CD4-positive, alpha-beta T cell treated with Interleukin-15 for 1 hour (primary cell): ENCODE data around the gene ATP1A1.
A peak's percentile ranks its signal among the peaks of the same experiment; 100 is the strongest.

Experiments
- DNase-seq: peaks from one replicate; pipeline ENCODE4 v3.0.0-alpha.2; 2020

ATP1A1 gene

DNA sequence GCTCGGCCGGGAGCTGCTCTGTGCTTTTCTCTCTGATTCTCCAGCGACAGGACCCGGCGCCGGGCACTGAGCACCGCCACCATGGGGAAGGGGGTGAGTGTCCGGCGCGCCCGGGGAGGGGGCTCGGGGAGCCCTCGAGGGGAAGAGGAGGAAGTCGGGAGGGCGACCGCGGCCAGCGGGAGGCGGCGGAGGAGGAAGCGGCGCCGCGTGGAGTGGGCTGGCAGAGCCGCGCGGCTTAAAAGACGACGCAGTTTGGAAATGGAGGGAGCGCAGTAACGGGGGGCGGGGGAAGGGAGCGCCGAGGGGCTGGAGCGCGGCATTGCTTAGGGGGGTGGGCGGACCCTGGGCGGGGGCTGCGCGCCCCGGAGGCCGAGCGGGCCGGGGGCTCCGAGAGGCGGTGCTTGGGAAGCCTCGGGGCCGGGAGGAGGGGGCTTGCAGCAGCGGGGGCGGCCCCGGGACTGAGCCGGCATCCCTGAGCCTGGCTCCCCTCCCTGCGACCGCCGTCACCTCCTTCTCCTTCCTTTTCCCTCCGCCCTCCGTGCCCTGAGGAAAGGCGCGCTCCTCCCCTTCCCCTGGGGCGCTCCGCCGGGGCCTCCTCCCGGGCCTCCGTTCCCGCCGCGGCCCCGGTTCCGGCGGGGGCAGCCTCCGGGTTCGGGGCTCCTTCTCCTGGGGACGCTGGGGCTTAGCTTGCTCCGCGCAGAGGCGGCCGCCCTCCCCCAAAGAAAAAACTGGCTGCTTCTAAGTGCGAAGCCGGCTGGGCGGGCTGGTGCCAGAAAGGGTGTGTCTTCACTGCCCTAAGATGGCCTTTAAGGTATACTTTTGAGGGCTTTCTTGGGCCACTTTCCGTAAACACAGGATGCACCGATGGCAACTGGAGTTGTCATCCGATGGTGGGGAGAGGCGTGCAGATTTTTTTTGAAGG lies 648 bp downstream of the ATP1A1 start:
- peak; percentile 57 for DNase-seq

DNA sequence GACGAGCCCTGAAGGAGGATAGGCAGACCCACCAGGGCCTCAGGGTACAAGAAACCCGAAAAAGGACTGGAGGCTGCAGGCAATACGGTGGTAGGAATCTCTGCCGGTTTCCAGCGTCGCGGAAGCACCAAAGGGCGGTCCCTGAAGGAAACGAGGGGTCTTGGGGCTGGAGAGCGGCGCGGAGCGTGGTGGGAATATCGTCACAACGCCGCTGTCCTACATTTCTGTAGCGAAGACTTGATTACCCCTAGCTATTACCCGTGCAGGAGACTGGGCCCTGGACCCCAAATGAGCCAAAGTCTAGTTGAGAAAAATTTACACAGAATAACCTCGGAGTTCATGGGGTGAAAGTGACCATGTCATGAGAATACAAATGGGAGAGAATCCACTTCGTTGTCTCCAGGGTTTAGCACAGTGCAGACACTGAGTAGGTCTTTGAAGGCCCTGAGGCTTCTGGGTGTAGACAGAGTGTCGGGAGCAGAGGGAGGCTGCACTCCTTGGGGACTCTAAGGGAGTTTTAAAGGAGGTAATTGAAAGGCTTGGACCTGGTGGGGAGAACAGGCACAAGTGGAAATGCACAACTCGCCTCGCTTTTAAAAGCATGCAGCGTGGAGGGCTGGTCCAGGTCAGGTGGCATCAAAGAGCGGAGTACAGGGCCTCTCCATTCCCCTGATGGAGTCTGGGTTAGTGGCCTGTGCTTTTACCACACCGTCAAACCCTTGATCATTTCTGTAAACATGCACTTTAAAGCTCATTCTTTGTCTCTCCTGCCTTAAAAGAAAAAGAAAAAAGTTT lies 1.5 kb downstream of the ATP1A1 start:
- peak; percentile 27 for DNase-seq

- DNase-seq = no peak
These were observed 2.3 kb downstream of the ATP1A1 start for GRCh38 chr1:116375148-116375886.

DNA sequence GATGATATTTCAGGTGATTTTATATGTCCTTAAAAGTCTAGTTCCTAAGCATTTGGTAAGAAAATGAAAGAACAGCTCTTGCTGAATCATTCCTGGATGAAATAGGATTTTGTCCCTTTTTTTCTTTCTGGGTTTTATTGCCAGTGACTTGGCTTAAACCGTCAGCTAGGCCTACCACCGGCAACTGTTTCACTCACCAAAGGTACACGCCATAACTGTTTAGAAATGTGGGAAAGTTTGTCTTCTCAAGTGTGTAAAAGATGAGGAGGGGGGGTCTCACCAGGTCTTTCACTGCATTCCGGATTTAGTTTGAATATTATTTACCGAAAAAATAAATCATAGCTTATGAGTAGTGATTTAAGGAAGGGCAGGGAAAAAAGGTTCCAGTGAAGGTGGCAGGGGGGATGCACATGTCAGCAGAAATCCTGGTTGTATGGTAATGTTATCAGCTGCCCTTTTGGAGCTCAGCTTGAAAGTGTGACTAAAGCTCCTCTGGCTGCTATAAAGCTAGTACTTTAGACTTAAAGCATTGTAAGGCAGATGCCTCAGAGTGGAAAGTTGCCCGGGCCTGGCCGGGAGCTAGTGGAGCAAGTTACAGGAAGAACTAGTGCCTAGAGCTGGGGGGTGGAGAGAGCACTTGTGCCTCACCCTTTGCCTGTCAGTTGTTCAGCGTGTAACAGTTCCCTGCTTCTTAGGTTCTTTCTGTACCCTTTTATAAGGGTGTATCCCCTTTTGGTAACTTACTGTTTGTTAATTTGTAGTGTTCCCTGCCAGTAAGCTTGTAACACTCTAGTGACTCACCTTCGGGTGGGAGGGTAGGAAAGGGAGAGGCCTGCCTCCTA lies 3.1 kb downstream of the ATP1A1 start:
- peak; percentile 34 for DNase-seq

DNA sequence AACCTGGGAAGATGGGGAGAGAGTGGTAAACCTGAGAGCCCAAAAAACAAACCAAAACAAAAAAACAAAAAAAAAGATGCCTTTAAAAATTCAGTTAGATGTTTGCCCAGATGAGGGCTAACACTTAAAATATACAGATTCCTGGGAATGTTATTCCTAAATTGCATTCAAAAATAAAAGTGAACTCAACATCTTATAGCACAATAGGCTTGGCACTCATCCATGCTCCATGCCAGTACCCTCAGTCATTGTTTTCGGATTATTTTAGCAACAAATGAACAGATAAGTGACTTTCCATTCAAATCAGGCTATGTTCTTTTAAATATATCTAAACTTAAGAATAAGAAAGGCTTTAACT lies 3.7 kb downstream of the ATP1A1 start:
- DNase-seq = no peak

- DNase-seq = no peak
These were observed 4.8 kb downstream of the ATP1A1 start for GRCh38 chr1:116377541-116378529.

DNA sequence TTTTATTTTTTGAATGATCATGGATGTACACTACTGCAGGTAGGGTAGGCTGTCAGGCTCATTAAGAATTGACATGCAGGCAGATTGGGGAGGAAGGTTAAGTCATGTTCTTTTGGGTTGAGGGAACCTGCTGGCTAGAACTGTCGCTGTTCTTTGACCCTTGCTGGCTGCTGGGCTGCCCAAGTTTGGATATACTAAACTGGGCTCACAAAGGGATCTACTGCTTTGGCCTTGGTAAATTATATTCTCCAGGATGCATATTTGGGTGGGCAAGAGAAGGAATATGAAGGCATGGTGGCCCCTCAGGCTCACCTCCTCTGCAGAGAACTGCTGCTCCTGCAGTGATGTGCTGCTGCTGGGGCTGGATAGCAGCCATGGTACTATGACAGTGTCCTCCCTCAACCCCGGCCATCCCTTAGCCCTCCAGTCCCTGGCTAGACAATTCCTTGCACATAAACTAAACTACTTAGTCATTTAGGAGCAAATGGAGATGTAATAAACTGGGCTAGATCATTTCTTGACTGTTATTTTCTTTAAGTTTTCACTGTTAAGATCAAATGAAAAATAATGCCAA lies 6.1 kb downstream of the ATP1A1 start:
- DNase-seq = no peak

GRCh38 chr1:116379674-116380498 lies 6.8 kb downstream of the ATP1A1 start:
- DNase-seq = no peak

DNA sequence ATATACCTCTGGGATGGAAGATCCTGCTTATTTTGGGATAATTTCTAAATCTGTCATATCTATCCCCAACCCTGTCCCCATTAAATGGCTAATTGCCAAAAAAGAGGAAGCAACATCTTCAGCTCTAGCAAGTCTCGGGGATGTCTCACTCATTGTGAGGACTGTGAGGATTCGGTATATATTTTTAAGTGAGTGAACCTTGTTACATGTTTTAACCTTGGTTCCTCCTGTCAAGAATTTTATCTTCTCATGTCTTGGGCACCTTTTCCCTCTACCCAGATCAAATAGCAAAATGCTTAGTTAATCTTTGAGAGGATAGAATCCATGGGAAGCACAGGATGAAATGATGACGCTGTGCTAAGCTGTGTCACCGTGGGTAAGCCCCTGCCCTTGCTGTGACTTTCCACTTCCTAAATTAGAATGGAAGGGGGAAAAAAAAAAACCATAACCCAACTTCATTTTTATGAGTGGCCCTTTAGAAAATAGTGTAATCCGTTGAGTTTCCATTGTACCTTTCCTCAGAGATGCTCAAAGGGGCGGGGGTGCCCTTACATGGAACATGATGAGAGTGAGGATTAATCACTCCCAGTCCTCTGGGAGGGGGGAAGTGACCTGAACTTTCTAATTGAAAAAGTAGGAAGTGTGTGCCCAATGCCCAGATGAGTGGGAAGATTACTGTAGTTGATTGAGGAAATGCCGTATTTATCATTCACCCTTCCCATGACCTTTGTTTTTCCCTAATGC lies 7.6 kb downstream of the ATP1A1 start:
- no peak for DNase-seq

GRCh38 chr1:116382321-116382720 lies 9.3 kb downstream of the ATP1A1 start:
- no peak for DNase-seq

- no peak for DNase-seq
These were observed 9.9 kb downstream of the ATP1A1 start for GRCh38 chr1:116382857-116383483.

- DNase-seq = no peak
These were observed 13.0 kb downstream of the ATP1A1 start for GRCh38 chr1:116386042-116386441.

DNA sequence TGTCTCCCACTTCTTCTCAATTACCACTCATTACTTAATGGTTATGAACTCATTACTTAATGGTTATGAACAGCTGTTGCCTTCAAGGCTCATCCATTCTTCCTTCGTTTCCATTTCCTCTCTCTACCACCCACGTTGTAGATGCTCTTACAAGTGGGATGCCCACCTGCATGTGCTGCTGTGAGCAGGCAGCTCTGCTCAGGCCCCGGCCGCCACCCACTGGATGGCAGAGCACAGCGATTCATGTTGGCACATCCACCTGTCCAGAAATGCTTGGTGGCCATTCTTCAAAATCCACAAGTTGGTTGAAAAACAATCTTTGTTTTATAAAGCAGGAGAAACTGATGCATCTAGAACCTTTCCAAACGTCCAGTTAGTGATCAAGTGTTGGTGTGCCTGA lies 14.5 kb downstream of the ATP1A1 start:
- no peak for DNase-seq

DNA sequence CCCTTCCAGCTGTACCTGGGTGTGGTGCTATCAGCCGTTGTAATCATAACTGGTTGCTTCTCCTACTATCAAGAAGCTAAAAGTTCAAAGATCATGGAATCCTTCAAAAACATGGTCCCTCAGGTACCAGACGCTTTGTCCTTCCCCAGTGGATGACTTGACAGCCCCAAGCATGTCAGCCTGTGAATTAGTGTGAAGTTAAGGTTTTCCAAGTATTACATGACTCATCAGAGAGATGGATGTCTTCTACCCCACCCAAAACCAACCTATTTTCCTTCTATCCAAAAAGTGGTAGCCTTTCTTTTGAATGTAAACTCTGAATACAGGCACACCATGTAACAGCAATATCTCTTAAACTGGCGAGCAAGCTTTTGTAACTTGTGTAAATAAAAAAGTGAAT lies 15.1 kb downstream of the ATP1A1 start:
- DNase-seq = no peak

- DNase-seq = no peak
These were observed 16.0 kb downstream of the ATP1A1 start for GRCh38 chr1:116389013-116389412.

GRCh38 chr1:116389686-116390085 lies 16.6 kb downstream of the ATP1A1 start:
- no peak for DNase-seq

- peak; percentile 39 for DNase-seq
These were observed 17.2 kb downstream of the ATP1A1 start for GRCh38 chr1:116390195-116390594.

GRCh38 chr1:116391185-116391584 lies 18.1 kb downstream of the ATP1A1 start:
- DNase-seq = no peak
